Suprapubic skin (tissue), 4 donors: Measurements from ENCODE around the gene UCK1. TPM values are rescaled to one million over a fixed set of nuclear protein-coding genes. Genes with fewer than 3 reads are reported as not detected.

ENCODE experiments used
- DNase-seq, 2 donors: peaks; one replicate each; pipeline ENCODE4 v3.0.0-alpha.2; 2019; ENCODE audit warnings: low spot score in 2 of 2
- H3K27ac ChIP-seq: fragments of 200-600 bp; sonication (generic); one replicate; pipeline ENCODE4 v1.5.1; 2019
- H3K27me3 ChIP-seq: fragments of 200-600 bp; sonication (generic); one replicate; pipeline ENCODE4 v1.5.1; 2019
- H3K36me3 ChIP-seq: fragments of 200-600 bp; sonication (generic); one replicate; pipeline ENCODE4 v1.5.1; 2019
- H3K4me1 ChIP-seq: fragments of 200-600 bp; sonication (generic); one replicate; pipeline ENCODE4 v1.5.1; 2019
- H3K4me3 ChIP-seq: fragments of 200-600 bp; sonication (generic); one replicate; pipeline ENCODE4 v1.5.1; 2019; ENCODE audit warnings: mild to moderate bottlenecking
- H3K9me3 ChIP-seq: fragments of 200-600 bp; sonication (generic); one replicate; pipeline ENCODE4 v1.5.1; 2019
- EP300 ChIP-seq: sonication (generic); formaldehyde crosslinking; IDR thresholded peaks from one replicate; pipeline ENCODE4 v1.6.1; 2017; ENCODE audit warnings: antibody characterized with exemption
- POLR2A ChIP-seq, 2 donors: fragments of 450-650 bp; IDR thresholded peaks; one replicate each; pipeline ENCODE4 v1.6.1; 2017; ENCODE audit warnings: antibody characterized with exemption in 2 of 2, mild to moderate bottlenecking in 2 of 2, moderate library complexity in 2 of 2
- POLR2AphosphoS5 ChIP-seq, 3 donors: sonication (generic); formaldehyde crosslinking; IDR thresholded peaks; one replicate each; pipeline ENCODE4 v1.6.1; 2017; ENCODE audit warnings: antibody characterized with exemption in 3 of 3
- WGBS: methylation state at CpG from one replicate; pipeline ENCODE4 v1.1.5; 2018; 5-methylcytosine and 5-hydroxymethylcytosine counted together
- total RNA-seq, 4 donors: library from RNA; depleted of rRNA; stranded (reverse); fragments of >200 nt; gene quantifications; one replicate each; pipeline ENCODE4 v1.1.0, GENCODE V29; 2016
- TF ChIP-seq, protein P1 (sequence below), 2 donors: fragments of 200-600 bp in 1 of 2; fragments of 450-650 bp in 1 of 2; sonication (generic) in 1 of 2; IDR thresholded peaks; one replicate each; pipeline ENCODE4 v1.5.1; 2016 to 2019; ENCODE audit warnings: antibody characterized with exemption in 2 of 2, mild to moderate bottlenecking in 1 of 2, moderate library complexity in 1 of 2

The UCK1 gene
- total RNA-seq, 4 donors from 2014 or later, result 20.0 to 28.0 (median 26.6) TPM

DNA sequence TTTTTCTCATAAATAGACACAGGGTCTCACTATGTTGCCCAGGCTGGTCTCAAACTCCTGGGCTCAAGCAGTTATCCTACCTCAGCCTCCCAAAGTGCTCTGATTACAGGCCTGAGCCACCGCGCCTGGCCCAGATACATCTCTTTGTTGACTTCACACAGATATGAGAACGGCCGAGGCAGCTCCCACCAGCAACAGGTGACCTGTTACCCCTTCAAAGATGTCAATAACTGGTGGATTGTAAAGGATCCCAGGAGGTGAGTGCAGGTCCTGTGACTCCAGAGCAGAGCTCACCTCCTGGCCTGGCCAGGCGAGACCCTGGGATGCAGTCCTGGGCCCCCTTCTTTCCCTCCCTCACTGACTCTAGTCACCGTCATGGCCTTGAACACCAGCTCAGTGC lies 19.2 kb downstream of the UCK1 start:
- H3K4me1 ChIP-seq, result no peaks in the 10 kb centered on the region
- no peaks in the 10 kb centered on the region for H3K9me3 ChIP-seq
- TF ChIP-seq POLR2A (IDR thresholded peaks at IDR 0.05) (no peak), EP300 (no peak), POLR2AphosphoS5 (IDR thresholded peaks at IDR 0.05) (no peak)
- TF ChIP-seq, protein P1, sequence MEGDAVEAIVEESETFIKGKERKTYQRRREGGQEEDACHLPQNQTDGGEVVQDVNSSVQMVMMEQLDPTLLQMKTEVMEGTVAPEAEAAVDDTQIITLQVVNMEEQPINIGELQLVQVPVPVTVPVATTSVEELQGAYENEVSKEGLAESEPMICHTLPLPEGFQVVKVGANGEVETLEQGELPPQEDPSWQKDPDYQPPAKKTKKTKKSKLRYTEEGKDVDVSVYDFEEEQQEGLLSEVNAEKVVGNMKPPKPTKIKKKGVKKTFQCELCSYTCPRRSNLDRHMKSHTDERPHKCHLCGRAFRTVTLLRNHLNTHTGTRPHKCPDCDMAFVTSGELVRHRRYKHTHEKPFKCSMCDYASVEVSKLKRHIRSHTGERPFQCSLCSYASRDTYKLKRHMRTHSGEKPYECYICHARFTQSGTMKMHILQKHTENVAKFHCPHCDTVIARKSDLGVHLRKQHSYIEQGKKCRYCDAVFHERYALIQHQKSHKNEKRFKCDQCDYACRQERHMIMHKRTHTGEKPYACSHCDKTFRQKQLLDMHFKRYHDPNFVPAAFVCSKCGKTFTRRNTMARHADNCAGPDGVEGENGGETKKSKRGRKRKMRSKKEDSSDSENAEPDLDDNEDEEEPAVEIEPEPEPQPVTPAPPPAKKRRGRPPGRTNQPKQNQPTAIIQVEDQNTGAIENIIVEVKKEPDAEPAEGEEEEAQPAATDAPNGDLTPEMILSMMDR (IDR thresholded peaks at IDR 0.05), result no peak
- H3K27ac ChIP-seq, result no peak overlapping the region
- peaks cover 78% of the 10 kb centered on the region for H3K36me3 ChIP-seq
- no peak overlapping the region for H3K4me3 ChIP-seq
- 89% methylated on average over 6 of the region's 6 CpGs for WGBS
- DNase-seq, result no peak
- no peaks in the 10 kb centered on the region for H3K27me3 ChIP-seq

DNA sequence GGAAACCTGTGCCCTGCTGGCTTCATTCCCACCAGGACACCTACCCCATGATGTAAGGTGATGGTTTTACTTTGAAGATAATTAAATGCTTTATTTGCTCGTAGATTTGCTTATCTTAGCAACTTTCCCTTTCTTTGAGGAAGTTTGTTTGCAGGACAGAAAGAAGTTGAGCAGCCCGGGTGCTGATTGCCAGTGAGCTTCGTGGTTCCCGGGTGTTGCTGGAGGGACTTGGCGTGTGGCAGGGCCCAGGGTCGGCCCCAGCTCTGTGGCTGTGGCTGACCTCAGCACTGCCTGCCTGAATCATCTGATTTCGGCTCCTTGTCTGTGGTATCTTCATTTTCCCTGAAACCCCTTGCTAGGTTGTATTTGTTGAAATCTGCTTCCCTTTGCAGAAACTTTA lies 19.6 kb downstream of the UCK1 start:
- Histone ChIP-seq H3K27me3 (no peaks in the 10 kb centered on the region), H3K4me1 (no peaks in the 10 kb centered on the region), H3K36me3 (peaks cover 73% of the 10 kb centered on the region), H3K27ac (no peak overlapping the region), H3K9me3 (no peaks in the 10 kb centered on the region), H3K4me3 (no peak overlapping the region)
- WGBS, result 80% methylated on average over 7 of the region's 7 CpGs
- DNase-seq, result no peak
- TF ChIP-seq, protein P1 (IDR thresholded peaks at IDR 0.05), result no peak
- TF ChIP-seq EP300, result no peak
- TF ChIP-seq POLR2AphosphoS5 (IDR thresholded peaks at IDR 0.05), result no peak
- TF ChIP-seq POLR2A (IDR thresholded peaks at IDR 0.05), result no peak

DNA sequence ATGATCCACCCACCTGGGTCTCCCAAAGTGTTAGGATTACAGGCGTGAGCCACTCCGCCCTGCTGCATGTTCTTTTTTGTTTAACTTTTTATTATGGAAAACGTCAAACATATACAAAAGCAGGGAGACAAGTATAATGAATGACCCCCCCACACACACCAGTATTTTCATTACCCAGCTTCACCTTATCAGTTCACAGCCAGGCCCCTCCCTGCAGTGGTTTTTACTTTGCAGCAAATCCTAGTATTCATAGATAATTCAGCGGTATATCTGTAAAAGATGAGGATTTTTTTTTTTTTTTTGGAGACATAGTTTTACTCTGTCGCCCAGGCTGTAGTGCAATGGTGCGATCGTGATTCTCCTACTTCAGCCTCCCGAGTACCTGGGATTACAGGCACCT lies 26.1 kb downstream of the UCK1 start:
- 94% methylated on average over 8 of the region's 8 CpGs for WGBS
- TF ChIP-seq EP300 (no peak), POLR2A (IDR thresholded peaks at IDR 0.05) (no peak), POLR2AphosphoS5 (IDR thresholded peaks at IDR 0.05) (no peak)
- TF ChIP-seq, protein P1 (IDR thresholded peaks at IDR 0.05), result no peak

DNA sequence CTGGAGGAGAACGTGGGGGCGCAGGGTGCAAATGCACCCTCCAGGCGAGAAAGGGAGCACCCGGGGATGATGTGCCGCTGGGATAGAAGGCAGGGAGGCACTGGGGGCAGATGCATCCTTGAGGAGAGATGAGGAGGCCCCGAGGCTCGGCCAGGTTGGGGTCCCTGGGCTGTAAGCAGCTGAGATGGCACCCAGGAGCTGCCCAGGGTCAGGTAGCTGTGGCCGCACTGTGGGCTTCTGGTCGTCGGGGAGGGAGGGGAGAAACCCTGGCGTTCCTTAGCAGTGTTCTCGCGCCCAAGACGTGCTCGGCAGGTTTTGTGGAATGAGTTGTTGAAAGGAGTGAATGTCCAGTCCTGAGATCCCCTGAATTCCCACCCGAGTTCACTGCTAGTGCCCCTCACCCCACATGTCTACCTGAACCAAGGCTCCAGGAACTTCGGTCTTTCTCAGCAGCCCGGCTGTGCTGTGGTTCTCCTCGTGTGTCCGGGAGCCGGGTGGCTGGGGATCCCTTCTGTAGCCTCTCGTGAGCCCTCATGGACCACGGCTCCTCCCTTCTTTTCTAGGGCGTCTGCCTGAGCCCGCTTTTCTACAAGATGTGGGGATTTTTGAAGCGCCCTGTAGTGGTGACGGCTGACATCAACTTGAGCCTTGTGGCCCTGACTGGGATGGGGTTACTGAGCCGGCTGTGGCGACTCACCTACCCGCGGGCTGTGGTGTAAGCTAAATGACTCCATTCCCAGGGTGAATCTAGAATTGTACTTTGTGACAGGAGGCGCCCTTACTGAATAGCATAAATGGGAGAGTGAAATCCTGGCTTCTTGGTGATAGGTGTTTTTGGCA lies 27.2 kb downstream of the UCK1 start:
- H3K27me3 ChIP-seq, result no peaks in the 10 kb centered on the region
- WGBS, result 10% methylated on average over 32 of the region's 32 CpGs
- peaks cover 11% of the 10 kb centered on the region for H3K36me3 ChIP-seq
- H3K4me1 ChIP-seq, result peaks cover 37% of the 10 kb centered on the region
- TF ChIP-seq POLR2A (IDR thresholded peaks at IDR 0.05) (no peak), POLR2AphosphoS5 (IDR thresholded peaks at IDR 0.05) (no peak), EP300 (no peak)
- TF ChIP-seq, protein P1 (IDR thresholded peaks at IDR 0.05), result no peak
- H3K9me3 ChIP-seq, result no peaks in the 10 kb centered on the region
- H3K4me3 ChIP-seq, result peak overlapping the region; percentile 82
- DNase-seq, result no peak
- H3K27ac ChIP-seq, result no peak overlapping the region

More for the DNA sequence above, 26.1 kb downstream of the UCK1 start:
- H3K4me3 ChIP-seq, result no peak overlapping the region
- H3K9me3 ChIP-seq, result no peaks in the 10 kb centered on the region
- H3K36me3 ChIP-seq, result peaks cover 12% of the 10 kb centered on the region
- peaks cover 37% of the 10 kb centered on the region for H3K4me1 ChIP-seq
- no peaks in the 10 kb centered on the region for H3K27me3 ChIP-seq
- DNase-seq, result no peak
- no peak overlapping the region for H3K27ac ChIP-seq

DNA sequence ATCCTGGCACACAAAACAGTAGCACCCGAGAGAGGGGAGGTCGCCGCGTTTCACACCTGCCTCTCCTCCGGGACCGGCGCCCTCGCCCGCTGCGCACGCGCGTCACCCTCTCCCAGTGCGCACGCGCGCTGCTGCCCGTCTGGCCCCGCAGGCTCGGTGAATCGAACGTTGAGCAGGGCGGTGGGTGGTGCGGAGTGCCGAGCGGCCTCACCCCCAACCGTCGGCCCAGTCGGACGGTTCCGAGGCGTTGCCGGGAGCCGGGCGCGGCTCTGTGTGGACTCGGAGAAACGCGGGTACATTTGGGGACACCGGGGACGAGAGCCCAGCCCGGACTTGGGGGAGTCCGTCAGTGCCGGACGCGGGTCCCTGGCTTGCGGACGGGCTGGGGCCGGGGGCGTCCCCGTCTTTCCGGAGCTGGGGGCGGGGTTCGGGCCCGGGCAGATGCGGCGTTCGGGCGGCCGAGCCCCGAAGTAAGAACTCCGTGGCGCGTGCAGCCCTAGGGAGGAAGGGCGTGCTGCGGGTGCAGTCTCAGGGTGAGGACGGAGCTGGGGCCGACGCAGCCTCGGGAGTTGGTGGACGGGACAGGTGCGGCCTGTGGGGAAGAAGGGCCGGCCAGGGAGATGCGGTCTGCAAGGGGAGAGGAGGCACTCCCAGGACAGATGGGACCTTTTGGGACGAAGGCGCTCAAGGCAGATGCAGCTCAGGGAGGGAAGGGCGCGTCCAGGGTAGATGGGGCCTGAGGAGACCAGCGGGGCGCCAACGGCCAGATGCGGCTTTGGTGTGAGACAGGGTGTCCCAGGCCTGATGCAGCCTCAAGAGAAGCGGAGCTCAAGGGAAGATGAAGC lies 28.1 kb downstream of the UCK1 start, which contains the start of gene POMT1:
Gene POMT1 (plus strand): TSS at position 138 of the 845 bp plus-strand sequence. CDS start 1,301 bp downstream, outside the sequence.
- peak in 2 of 3 donors; percentile 41 to 68 for TF ChIP-seq POLR2AphosphoS5 (IDR thresholded peaks at IDR 0.05)
- TF ChIP-seq, protein P1 (IDR thresholded peaks at IDR 0.05), result no peak
- no peak for TF ChIP-seq POLR2A (IDR thresholded peaks at IDR 0.05)
- no peak for TF ChIP-seq EP300
- WGBS, result under 1% methylated on average over 70 of the region's 83 CpGs
- Histone ChIP-seq H3K27ac (peak within 1 kb of the TSS; percentile 53), H3K4me3 (peak within 1 kb of the TSS; percentile 82), H3K27me3 (no peaks in the 10 kb centered on the region), H3K9me3 (no peaks in the 10 kb centered on the region), H3K36me3 (peaks cover 18% of the 10 kb centered on the region), H3K4me1 (peaks cover 37% of the 10 kb centered on the region)
- peak; percentile 89 to 93 for DNase-seq
